ENCODE results near the gene KRTAP1-5.

GRCh38 chr17:41057547-41057946, 30.5 kb upstream of the KRTAP1-5 start:
- TF ChIP-seq CTCF (IDR thresholded peaks at IDR 0.05) (no peak), POLR2A (IDR thresholded peaks at IDR 0.05) (no peak)

All from body of pancreas (tissue), 4 donors.